GM12873 (cell line): ENCODE results near the gene PLA2G4E.

Experiments used
- TF ChIP-seq, protein P1 (sequence below): IDR thresholded peaks from 2 replicates; pipeline ENCODE4 v1.5.1; 2012; ENCODE audit warnings: low read depth, mild to moderate bottlenecking, moderate library complexity, low read length, control low read depth; ENCODE audit not compliant: insufficient read depth; ENCODE audit errors: missing control alignments

Gene PLA2G4E

DNA sequence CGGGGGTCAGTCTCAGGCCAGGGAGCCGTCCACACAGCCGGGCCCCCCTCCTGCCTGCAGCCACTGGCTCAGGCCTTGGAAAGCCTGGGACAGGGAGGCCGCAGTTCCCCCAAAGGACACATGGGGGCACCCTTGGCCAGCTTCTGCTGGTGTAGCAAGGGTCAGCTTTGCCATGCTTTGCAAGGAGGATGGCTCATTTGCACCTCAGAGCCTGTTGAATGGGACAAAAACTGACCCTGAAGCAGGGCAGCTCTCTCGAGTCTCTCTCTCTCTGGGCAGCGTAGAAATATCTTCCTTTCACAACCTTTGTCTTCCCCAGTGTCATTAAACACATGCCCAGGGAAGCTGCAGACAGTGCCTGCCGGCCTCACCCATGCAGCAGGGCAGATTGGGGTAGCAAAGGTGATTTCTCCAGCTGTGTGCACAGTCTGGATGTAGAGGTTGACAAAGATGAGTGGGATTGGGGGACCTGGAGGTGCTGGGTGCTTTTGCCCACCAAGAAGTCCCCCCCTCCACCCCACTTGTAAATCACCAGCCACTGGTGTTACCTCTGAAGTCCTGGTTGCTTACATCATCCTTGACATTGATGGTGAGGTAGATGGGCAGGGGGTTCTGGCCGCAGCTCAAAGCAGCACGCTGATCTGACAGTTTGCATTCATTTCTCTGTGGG, 31.1 kb downstream of the PLA2G4E start:
- TF ChIP-seq, protein P1, sequence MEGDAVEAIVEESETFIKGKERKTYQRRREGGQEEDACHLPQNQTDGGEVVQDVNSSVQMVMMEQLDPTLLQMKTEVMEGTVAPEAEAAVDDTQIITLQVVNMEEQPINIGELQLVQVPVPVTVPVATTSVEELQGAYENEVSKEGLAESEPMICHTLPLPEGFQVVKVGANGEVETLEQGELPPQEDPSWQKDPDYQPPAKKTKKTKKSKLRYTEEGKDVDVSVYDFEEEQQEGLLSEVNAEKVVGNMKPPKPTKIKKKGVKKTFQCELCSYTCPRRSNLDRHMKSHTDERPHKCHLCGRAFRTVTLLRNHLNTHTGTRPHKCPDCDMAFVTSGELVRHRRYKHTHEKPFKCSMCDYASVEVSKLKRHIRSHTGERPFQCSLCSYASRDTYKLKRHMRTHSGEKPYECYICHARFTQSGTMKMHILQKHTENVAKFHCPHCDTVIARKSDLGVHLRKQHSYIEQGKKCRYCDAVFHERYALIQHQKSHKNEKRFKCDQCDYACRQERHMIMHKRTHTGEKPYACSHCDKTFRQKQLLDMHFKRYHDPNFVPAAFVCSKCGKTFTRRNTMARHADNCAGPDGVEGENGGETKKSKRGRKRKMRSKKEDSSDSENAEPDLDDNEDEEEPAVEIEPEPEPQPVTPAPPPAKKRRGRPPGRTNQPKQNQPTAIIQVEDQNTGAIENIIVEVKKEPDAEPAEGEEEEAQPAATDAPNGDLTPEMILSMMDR = peak; percentile 99

- TF ChIP-seq, protein P1 = no peak
These were observed 31.8 kb downstream of the PLA2G4E start for GRCh38 chr15:41988896-41989572.

- TF ChIP-seq, protein P1 = no peak
These were observed 32.9 kb downstream of the PLA2G4E start for GRCh38 chr15:41987925-41988275.

- TF ChIP-seq, protein P1 = no peak
These were observed 33.5 kb downstream of the PLA2G4E start for GRCh38 chr15:41987246-41987924.

GRCh38 chr15:41985236-41986160, 35.3 kb downstream of the PLA2G4E start:
- TF ChIP-seq, protein P1 = no peak

DNA sequence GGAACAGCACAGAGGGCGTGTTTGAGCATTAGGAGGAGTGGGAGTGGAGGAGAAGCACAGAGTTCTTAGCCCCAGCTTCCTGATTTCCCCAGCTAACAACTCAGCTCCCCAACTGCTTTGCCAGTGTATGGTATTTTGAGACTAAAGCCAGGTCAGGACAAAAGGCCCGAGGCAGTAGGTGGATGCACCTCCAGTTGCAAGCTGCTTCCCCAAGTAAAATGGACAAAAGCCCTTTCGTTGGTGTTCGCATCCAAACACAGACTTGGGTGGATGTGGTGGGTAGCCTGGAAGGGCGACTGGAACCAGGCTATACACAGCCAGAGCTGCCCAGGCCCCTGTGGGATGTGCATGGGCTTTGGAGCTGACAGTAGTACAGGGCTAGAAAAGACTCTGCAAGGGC, 36.2 kb downstream of the PLA2G4E start:
- TF ChIP-seq, protein P1 = no peak
